Dendritic cell treated with granulocyte-macrophage colony-stimulating factor and Interleukin-4, amounts not matched to agents 40 ng/mL and 50 ng/mL, for 4 days (primary cell): ENCODE measurements around the gene CORO1C.

Experiments used
- H3K27ac Mint-ChIP-seq: one replicate; pipeline ENCODE4 v1.8.0; 2022; ENCODE audit warnings: mild to moderate bottlenecking, mixed read lengths
- H3K27me3 Mint-ChIP-seq: one replicate; pipeline ENCODE4 v1.8.0; 2022; ENCODE audit warnings: mild to moderate bottlenecking, mixed read lengths
- H3K36me3 Mint-ChIP-seq: one replicate; pipeline ENCODE4 v1.8.0; 2022; ENCODE audit warnings: low read depth, mixed read lengths
- H3K4me1 Mint-ChIP-seq: one replicate; pipeline ENCODE4 v1.8.0; 2022; ENCODE audit warnings: low read depth, mixed read lengths
- H3K4me3 Mint-ChIP-seq: one replicate; pipeline ENCODE4 v1.8.0; 2022; ENCODE audit warnings: mild to moderate bottlenecking, moderate library complexity, mixed read lengths
- H3K9me3 Mint-ChIP-seq: one replicate; pipeline ENCODE4 v1.8.0; 2022; ENCODE audit warnings: mixed read lengths
- intact Hi-C: fragments of 100-400 bp; cut with micrococcal nuclease; formaldehyde crosslinking; loops from one replicate; pipeline ENCODE4 v1.15.0; 2022

CORO1C gene

GRCh38 chr12:108727161-108727560, 4.2 kb downstream of the CORO1C start:
- Mint-ChIP-seq H3K9me3 (no peaks in the 10 kb centered on the region), H3K27ac (peak overlapping the region; percentile 88), H3K4me3 (no peak overlapping the region), H3K36me3 (peaks cover 44% of the 10 kb centered on the region), H3K27me3 (no peaks in the 10 kb centered on the region), H3K4me1 (peaks cover 70% of the 10 kb centered on the region)
- intact Hi-C loops: no loop called here

GRCh38 chr12:108724890-108725151, 6.5 kb downstream of the CORO1C start:
- intact Hi-C loops: loop anchor here (5.0 kb wide), 2 partner anchors 38 to 58 kb away; no protein-coding TSS in a partner anchor
- peaks cover 84% of the 10 kb centered on the region for H3K4me1 Mint-ChIP-seq

GRCh38 chr12:108724054-108724889, 7.0 kb downstream of the CORO1C start:
- H3K27me3 Mint-ChIP-seq: no peaks in the 10 kb centered on the region
- no peak overlapping the region for H3K4me3 Mint-ChIP-seq
- peak overlapping the region; percentile 88 for H3K27ac Mint-ChIP-seq
- H3K4me1 Mint-ChIP-seq: peaks cover 84% of the 10 kb centered on the region
- H3K36me3 Mint-ChIP-seq: peaks cover 18% of the 10 kb centered on the region
- intact Hi-C loops: loop anchor here (5.0 kb wide), 2 partner anchors 37 to 57 kb away; no protein-coding TSS in a partner anchor
- H3K9me3 Mint-ChIP-seq: no peaks in the 10 kb centered on the region

More at GRCh38 chr12:108724890-108725151, 6.5 kb downstream of the CORO1C start:
- H3K27me3 Mint-ChIP-seq: no peaks in the 10 kb centered on the region
- H3K4me3 Mint-ChIP-seq: no peak overlapping the region
- H3K36me3 Mint-ChIP-seq: peaks cover 22% of the 10 kb centered on the region
- H3K27ac Mint-ChIP-seq: peak overlapping the region; percentile 88
- no peaks in the 10 kb centered on the region for H3K9me3 Mint-ChIP-seq

- H3K36me3 Mint-ChIP-seq: peaks cover 19% of the 10 kb centered on the region
- H3K9me3 Mint-ChIP-seq: no peaks in the 10 kb centered on the region
Measured at GRCh38 chr12:108722992-108723766, 8.1 kb downstream of the CORO1C start.

GRCh38 chr12:108722463-108722862, 8.9 kb downstream of the CORO1C start:
- peak overlapping the region; percentile 41 for H3K4me3 Mint-ChIP-seq
- H3K27me3 Mint-ChIP-seq: no peaks in the 10 kb centered on the region
- intact Hi-C loops: loop anchor here (5.0 kb wide), 2 partner anchors 35 to 55 kb away; no protein-coding TSS in a partner anchor
- no peaks in the 10 kb centered on the region for H3K9me3 Mint-ChIP-seq
- H3K36me3 Mint-ChIP-seq: peaks cover 16% of the 10 kb centered on the region
- H3K4me1 Mint-ChIP-seq: peaks cover 82% of the 10 kb centered on the region
- H3K27ac Mint-ChIP-seq: peak overlapping the region; percentile 88

More at GRCh38 chr12:108722992-108723766, 8.1 kb downstream of the CORO1C start:
- Mint-ChIP-seq H3K27ac (peak overlapping the region; percentile 88), H3K4me3 (peak overlapping the region; percentile 20), H3K27me3 (no peaks in the 10 kb centered on the region), H3K4me1 (peaks cover 86% of the 10 kb centered on the region)
- intact Hi-C loops: loop anchor here (5.0 kb wide), 2 partner anchors 36 to 56 kb away; no protein-coding TSS in a partner anchor

- Mint-ChIP-seq H3K9me3 (no peaks in the 10 kb centered on the region), H3K4me3 (peak overlapping the region; percentile 41), H3K27me3 (no peaks in the 10 kb centered on the region), H3K4me1 (peaks cover 82% of the 10 kb centered on the region), H3K27ac (peak overlapping the region; percentile 88), H3K36me3 (peaks cover 16% of the 10 kb centered on the region)
- intact Hi-C loops: loop anchor here (5.0 kb wide), 2 partner anchors 35 to 55 kb away; no protein-coding TSS in a partner anchor
Measured at GRCh38 chr12:108721824-108722223, 9.5 kb downstream of the CORO1C start.

GRCh38 chr12:108720757-108721514, 10.4 kb downstream of the CORO1C start:
- no peak overlapping the region for H3K4me3 Mint-ChIP-seq
- intact Hi-C loops: loop anchor here (5.0 kb wide), 2 partner anchors 34 to 54 kb away; no protein-coding TSS in a partner anchor
- no peaks in the 10 kb centered on the region for H3K27me3 Mint-ChIP-seq
- H3K36me3 Mint-ChIP-seq: peaks cover 21% of the 10 kb centered on the region
- no peaks in the 10 kb centered on the region for H3K9me3 Mint-ChIP-seq
- H3K4me1 Mint-ChIP-seq: peaks cover 79% of the 10 kb centered on the region
- peak overlapping the region; percentile 88 for H3K27ac Mint-ChIP-seq

GRCh38 chr12:108717243-108717642, 14.1 kb downstream of the CORO1C start:
- Mint-ChIP-seq H3K27me3 (no peaks in the 10 kb centered on the region), H3K36me3 (peaks cover 21% of the 10 kb centered on the region), H3K9me3 (no peaks in the 10 kb centered on the region), H3K27ac (no peak overlapping the region), H3K4me1 (peaks cover 69% of the 10 kb centered on the region), H3K4me3 (no peak overlapping the region)
- intact Hi-C loops: no loop called here

- H3K4me1 Mint-ChIP-seq: peaks cover 69% of the 10 kb centered on the region
- H3K36me3 Mint-ChIP-seq: peaks cover 27% of the 10 kb centered on the region
- no peaks in the 10 kb centered on the region for H3K9me3 Mint-ChIP-seq
- intact Hi-C loops: no loop called here
- H3K27ac Mint-ChIP-seq: no peak overlapping the region
- H3K4me3 Mint-ChIP-seq: no peak overlapping the region
- H3K27me3 Mint-ChIP-seq: no peaks in the 10 kb centered on the region
Measured at GRCh38 chr12:108714866-108715265, 16.5 kb downstream of the CORO1C start.

GRCh38 chr12:108713471-108713870, 17.8 kb downstream of the CORO1C start:
- H3K4me1 Mint-ChIP-seq: peaks cover 57% of the 10 kb centered on the region

GRCh38 chr12:108712925-108713203, 18.5 kb downstream of the CORO1C start:
- Mint-ChIP-seq H3K27ac (peak overlapping the region; percentile 62), H3K9me3 (no peaks in the 10 kb centered on the region), H3K4me1 (peaks cover 56% of the 10 kb centered on the region), H3K36me3 (peaks cover 19% of the 10 kb centered on the region), H3K4me3 (no peak overlapping the region), H3K27me3 (no peaks in the 10 kb centered on the region)
- intact Hi-C loops: no loop called here

More at GRCh38 chr12:108713471-108713870, 17.8 kb downstream of the CORO1C start:
- H3K9me3 Mint-ChIP-seq: no peaks in the 10 kb centered on the region
- intact Hi-C loops: no loop called here
- H3K36me3 Mint-ChIP-seq: peaks cover 24% of the 10 kb centered on the region
- H3K27me3 Mint-ChIP-seq: no peaks in the 10 kb centered on the region
- H3K4me3 Mint-ChIP-seq: no peak overlapping the region
- peak overlapping the region; percentile 34 for H3K27ac Mint-ChIP-seq

- H3K9me3 Mint-ChIP-seq: no peaks in the 10 kb centered on the region
- intact Hi-C loops: no loop called here
- H3K27me3 Mint-ChIP-seq: no peaks in the 10 kb centered on the region
- H3K36me3 Mint-ChIP-seq: peaks cover 16% of the 10 kb centered on the region
- H3K27ac Mint-ChIP-seq: peak overlapping the region; percentile 62
- peaks cover 59% of the 10 kb centered on the region for H3K4me1 Mint-ChIP-seq
- peak overlapping the region; percentile 30 for H3K4me3 Mint-ChIP-seq
Measured at GRCh38 chr12:108712165-108712924, 19.0 kb downstream of the CORO1C start.
